GM19193 (cell line): ENCODE results near the gene USP47.

ENCODE experiments used
- POLR2A ChIP-seq: IDR thresholded peaks from 4 replicates; pipeline ENCODE4 v1.6.1; 2011; ENCODE audit not compliant: insufficient read depth, insufficient read length; ENCODE audit errors: extremely low read depth

USP47 gene

GRCh38 chr11:11980200-11980599 lies 138.4 kb downstream of the USP47 start:
- TF ChIP-seq POLR2A: no peak

- TF ChIP-seq POLR2A: no peak
These were observed 139.1 kb downstream of the USP47 start for GRCh38 chr11:11980841-11981308.

GRCh38 chr11:11981364-11981763 lies 139.6 kb downstream of the USP47 start:
- no peak for TF ChIP-seq POLR2A

GRCh38 chr11:11981840-11982239 lies 140.1 kb downstream of the USP47 start:
- no peak for TF ChIP-seq POLR2A

GRCh38 chr11:11982461-11982860 lies 140.7 kb downstream of the USP47 start:
- no peak for TF ChIP-seq POLR2A

- no peak for TF ChIP-seq POLR2A
These were observed 141.2 kb downstream of the USP47 start for GRCh38 chr11:11982975-11983374.

GRCh38 chr11:11983427-11983826 lies 141.7 kb downstream of the USP47 start:
- TF ChIP-seq POLR2A: no peak

GRCh38 chr11:11984563-11984962 lies 142.8 kb downstream of the USP47 start:
- no peak for TF ChIP-seq POLR2A

- no peak for TF ChIP-seq POLR2A
These were observed 143.4 kb downstream of the USP47 start for GRCh38 chr11:11985016-11985715.

GRCh38 chr11:11985954-11986949 lies 144.5 kb downstream of the USP47 start:
- no peak for TF ChIP-seq POLR2A

GRCh38 chr11:11987503-11988022 lies 145.8 kb downstream of the USP47 start:
- no peak for TF ChIP-seq POLR2A

- TF ChIP-seq POLR2A: no peak
These were observed 146.4 kb downstream of the USP47 start for GRCh38 chr11:11988099-11988651.

- no peak for TF ChIP-seq POLR2A
These were observed 147.0 kb downstream of the USP47 start for GRCh38 chr11:11988681-11989261.

- TF ChIP-seq POLR2A: no peak
These were observed 148.3 kb downstream of the USP47 start for GRCh38 chr11:11989774-11990744.
